NCI-H748 treated with DMSO at 0.1 percent for 48 hours (cell line): Measurements from ENCODE around the gene SETBP1.

Source experiments
- DNase-seq: peaks from one replicate; lab custom pipeline; 2025; lab: John Stamatoyannopoulos, UW

SETBP1 gene

DNA sequence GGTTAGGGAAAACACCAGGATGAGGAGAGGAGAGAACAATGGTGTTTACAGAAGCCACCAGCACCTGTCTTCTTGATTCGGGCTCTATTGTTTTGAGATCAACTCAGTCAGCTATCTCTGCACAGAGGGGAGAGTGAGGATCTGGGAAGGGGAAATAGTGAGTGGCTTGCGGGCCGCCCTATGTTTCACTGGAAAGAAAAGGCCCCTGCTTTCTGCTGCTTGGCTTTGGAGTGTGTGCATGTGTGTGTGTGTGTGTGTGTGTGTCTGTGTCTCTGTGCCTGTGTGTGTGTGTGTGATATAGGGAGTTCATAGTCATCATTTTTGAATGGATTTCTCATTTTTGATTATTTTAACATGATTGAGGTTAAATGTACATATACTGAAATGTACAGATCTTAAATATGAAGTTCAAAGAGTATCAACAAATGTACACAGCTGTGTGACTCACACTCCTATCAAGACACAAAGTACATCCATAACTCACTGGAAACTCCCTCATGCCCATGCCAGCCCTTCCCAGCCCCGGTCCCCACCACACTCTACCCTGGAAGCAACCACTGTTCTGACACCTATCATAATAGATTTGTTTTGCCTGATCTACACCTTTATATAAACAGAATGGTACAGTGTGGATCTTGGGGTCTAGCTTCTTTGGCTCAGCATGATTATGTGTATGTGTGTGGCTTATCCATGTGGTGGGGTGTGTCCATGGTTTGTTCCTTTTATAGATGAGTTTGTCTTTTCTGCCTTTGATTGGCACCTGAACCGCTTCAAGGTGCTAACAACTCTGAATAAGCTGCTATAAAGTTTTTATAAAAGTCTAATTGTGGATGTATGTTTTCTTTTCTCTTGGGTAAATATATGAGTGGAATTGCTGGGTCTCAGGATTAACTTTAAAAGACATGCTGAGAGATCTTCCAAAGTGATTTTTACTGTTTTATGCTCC lies 258.3 kb downstream of the SETBP1 start:
- peak; percentile 80 for DNase-seq

DNA sequence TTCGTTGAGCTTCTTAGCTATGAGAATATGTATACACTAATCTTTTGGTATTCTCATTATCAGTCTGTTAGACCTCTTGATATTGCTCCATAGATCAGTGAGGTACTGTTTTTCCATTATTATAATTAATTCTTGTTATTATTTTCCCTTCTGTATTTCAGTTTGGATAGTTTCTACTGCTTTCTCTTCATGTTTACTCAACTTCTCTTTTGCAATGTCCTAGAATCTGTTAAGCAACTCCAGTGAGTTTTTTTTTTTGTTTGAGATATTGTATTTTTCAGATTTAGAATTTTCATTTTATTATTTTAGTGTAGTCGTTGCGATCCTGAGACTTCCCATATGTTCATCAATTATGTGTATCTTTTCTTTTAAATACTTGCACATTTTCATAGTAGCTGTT lies 260.8 kb downstream of the SETBP1 start:
- no peak for DNase-seq

- DNase-seq, result no peak
Observed at GRCh38 chr18:44942073-44942472, 261.4 kb downstream of the SETBP1 start.

- DNase-seq, result no peak
Observed at GRCh38 chr18:44943311-44943881, 262.7 kb downstream of the SETBP1 start.

GRCh38 chr18:44944461-44944860 lies 263.8 kb downstream of the SETBP1 start:
- DNase-seq, result no peak

DNA sequence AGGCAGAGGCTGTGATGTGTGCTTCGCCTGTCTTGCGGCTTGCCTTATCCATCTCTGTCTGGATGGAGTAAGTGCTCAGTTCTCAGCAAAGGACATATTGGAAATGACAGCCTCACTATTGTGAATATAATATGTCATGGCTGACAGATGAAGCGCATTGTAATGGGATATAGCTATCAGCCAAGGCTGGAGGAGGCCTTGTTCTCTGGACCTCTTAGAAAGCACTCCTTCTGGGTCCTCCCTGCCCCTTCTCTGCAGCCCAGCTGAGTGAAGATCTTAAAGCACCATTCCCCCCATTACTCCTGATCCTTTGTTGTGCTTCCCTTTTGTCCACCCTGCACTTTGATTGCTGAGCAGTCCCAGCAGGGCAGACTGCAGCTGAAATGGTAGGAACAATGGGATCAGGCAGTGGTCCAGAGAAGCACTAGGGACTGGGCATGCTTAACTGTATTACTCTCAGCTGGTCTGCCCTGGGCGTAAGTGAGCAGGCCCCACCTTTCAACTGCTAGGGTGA lies 265.3 kb downstream of the SETBP1 start:
- peak; percentile 98 for DNase-seq

GRCh38 chr18:44946529-44947113 lies 265.9 kb downstream of the SETBP1 start:
- peak; percentile 98 for DNase-seq

- no peak for DNase-seq
Observed at GRCh38 chr18:44949967-44950366, 269.3 kb downstream of the SETBP1 start.

- no peak for DNase-seq
Observed at GRCh38 chr18:44950685-44951195, 270.1 kb downstream of the SETBP1 start.

DNA sequence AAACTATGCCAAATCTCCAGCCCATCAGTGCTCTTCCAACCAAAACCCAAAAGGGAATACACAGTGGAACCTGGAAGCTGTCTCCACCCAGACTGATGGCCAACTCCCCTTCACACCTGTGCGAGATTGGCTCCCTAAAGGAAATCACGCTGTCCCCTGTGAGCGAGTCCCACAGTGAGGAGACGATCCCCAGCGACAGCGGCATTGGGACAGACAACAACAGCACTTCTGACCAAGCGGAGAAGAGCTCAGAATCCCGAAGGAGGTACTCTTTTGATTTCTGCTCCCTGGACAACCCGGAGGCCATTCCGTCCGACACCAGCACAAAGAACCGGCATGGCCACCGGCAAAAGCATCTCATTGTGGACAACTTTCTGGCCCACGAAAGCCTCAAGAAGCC lies 271.1 kb downstream of the SETBP1 start:
- DNase-seq, result no peak

DNA sequence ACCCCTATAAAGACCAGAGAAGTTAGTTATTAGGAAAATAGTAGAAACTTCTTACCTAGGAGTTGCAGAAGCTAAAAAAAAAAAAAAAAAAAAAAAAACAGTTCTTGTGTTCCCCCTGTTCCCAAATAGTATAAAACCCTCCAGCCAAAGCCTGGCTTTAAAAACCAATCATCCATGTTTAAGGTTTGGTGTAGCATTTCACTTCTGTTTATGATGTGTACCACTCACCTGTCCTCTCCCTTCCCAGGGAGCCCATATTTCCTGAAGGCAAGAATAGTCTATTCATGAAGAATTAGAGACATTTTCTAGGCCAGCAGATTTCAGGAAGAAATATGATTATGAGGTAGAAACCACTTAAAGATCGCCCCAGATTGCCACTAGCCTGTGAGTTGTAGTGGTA lies 273.6 kb downstream of the SETBP1 start:
- no peak for DNase-seq

- DNase-seq, result no peak
Observed at GRCh38 chr18:44955825-44956224, 275.1 kb downstream of the SETBP1 start.

DNA sequence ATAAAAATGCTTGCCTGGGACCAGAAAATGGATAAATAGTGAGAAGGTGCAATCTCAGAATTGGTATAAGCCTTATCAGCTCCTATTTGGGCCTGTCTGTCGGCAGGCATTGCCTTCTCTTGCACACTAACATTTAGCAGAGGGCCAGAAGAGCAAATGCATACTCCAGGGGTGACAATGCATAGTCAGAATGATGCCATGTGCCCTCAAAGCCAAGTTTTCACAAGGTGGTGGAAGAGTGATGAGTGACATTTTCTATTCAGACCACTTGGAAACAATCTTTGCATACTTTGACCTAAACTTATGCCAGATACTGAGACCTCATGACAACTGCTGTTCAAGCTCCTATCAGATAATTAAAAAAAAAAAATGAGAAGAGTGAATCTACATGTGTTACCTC lies 276.3 kb downstream of the SETBP1 start:
- no peak for DNase-seq

DNA sequence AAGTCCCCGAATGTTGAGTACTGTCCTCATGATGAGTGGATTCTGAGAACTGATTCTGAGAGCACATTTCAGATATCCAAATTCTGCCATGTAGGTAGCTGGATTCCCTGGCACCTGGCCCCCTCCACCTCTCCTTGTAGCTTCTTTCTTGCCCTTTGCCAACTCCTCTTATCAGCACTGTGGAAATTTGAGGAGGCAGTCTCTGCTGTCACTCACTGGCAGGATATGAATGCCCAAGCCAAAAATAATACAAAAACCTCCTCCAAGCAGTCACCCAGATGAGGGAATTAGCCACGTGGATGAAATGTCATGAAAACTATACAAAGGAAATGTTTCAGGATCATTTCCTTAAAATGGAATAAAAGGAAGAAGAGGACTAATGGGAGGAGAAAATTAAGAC lies 276.8 kb downstream of the SETBP1 start:
- DNase-seq, result no peak

- no peak for DNase-seq
Observed at GRCh38 chr18:44958040-44958439, 277.4 kb downstream of the SETBP1 start.

DNA sequence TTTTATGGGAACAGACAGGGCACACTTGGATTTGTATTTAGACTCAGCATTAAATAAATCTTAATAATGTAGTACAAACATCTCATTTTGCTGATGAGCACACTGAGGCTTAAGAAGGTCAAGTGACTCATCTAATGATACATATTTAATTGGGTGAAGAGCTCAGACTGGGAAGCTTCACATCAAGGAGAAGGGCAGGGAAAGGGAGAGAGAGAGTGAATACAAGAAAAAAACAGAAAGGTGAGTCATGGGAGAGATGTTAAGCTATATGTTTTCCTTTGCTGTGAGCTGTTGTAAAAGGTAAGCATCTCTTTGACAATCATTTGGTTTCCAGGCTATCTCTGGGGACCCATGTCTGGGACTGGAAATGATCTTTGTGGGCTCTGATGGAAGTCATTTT lies 277.8 kb downstream of the SETBP1 start:
- no peak for DNase-seq

DNA sequence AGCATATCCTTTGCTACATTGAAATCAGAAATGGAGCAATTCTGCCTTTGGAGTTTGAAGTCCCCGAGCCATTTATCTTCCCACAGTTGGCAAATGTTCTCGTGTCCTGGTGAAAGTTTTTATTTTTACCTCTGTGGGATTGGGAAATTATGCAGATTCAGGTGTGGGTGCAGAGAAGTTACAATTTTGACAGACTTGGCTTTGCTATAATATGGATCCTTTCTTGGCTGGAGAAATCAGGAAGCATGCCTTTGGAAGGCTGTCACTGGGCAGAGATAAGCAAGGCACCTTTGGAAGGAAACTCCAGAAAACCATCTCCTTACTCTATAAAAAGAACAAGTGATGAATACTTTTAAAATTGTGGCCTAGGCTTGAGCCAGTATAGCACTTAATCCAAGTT lies 278.3 kb downstream of the SETBP1 start:
- DNase-seq, result no peak

DNA sequence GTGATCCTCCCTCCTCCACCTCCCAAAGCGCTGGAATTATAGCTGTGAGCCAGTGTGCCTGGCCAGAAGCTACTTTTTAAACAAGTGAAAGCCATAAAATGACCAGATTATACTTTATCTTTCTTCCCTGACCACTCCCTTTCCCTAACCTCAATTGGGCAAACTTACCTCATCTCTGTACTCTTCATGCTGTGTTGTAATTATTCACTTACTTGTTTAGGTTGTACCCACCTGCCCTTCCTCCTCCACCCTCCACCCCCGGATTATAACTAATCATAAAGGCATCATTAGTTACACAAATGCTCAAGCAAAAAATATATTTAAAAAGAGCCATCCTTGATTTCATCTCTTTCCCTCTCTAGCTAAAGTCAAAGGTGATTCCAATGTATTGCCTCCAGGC lies 279.9 kb downstream of the SETBP1 start:
- no peak for DNase-seq

DNA sequence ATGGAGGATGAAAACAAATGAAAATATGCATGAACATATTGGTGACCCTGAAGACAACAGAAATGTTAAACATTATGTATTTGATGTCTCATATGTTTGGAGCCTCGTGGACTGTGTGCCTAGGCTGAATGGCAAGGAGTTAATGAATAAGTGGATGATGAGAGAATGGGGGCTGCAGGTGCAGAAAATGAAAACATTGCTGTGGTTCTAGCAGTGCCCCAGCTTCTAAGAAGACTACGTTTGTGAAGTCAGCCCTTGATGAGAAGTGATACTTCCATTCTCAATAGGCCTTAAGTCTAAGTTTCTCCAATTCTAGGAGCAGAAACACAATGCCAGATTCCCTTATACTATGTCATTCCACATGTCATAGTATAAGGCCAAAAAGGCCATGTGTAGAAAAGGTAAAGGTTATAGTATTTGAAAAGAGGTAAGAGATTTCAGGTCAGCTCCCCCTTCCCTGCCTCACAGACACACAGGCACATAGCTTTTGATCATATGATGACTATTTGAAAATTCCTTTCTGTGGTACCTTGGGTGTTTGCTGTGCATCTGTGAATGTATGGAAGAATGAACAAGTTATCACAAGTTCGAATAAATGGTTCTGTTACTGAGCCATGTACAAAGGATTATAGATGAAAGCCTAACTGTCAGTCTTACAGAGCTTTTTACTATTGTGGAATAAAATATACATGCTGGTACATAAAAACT lies 280.8 kb downstream of the SETBP1 start:
- no peak for DNase-seq

DNA sequence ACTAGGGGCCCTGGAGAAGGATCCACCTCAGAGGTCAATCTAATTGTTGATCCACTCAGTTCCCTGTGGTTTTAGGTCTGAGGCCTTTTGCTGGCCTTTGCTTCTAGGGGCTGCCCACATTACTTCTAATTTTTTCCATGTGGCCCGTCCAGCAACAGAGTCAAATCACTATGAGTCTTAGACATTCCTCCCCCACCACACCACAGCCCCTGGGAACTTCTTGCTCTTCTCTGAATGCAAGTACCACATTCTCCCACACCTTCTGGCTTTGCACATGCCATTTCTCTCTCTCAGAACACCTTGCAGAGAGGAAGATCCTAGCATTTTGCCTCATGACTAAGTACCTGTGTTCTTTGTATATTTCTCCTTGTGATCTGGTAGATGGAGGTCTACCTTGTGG lies 286.9 kb downstream of the SETBP1 start:
- no peak for DNase-seq

DNA sequence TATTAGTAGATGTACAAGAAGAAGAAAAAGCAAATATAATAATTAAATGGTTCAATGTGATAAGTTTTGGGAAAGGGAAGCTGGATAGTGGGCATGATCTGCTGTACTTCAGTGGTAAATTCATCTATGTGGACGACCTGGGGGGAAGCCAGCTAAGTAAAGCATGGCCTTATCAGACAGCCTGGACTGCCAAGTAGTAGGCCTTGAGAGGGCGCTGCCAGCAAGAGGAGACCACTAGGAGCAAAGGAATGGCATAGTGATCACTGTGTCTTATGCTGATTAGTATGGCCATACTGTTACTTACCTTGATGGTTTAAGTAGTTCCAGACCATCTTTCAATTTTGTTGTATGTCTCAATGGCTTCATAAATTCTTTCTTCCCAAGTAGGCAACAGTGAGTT lies 287.6 kb downstream of the SETBP1 start:
- no peak for DNase-seq

DNA sequence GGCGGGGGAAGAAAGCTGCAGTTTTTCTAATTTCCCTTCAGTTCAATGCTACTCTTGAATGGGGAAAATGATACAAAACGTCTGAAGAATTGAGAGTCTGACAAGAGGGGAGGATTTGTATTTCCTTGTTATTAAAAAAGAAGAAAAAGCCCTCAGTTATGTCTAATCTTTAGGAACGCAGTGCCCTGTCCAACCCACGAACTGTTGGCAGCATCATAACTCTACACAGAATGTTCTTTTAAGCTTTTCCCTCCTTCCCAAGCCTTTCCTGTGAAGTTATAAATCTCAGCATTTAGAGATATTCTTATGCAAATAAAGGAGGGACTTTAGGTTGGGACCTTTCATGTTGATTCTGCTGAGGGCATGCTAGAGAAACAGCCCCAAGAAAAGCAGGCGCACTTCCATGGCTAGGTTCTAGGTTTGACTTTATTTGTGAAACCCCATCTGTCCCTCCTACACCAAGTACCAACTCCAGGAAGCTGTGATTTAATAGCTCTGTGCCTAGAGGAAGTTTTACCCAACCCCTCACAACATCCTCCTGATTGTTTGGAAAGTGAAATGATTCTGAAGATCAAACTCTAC lies 288.6 kb downstream of the SETBP1 start:
- no peak for DNase-seq
